ENCODE data around the gene GRB10.

Gene GRB10

GRCh38 chr7:50766106-50766848 is 16.4 kb downstream of the GRB10 start:
- DNase-seq (ENCODE audit: extremely low read depth, low read depth) = no peak
- no peak for TF ChIP-seq CTCF (IDR thresholded peaks at IDR 0.05; ENCODE audit: low read depth, low read length)

- no peak for TF ChIP-seq CTCF (IDR thresholded peaks at IDR 0.05; ENCODE audit: low read depth, low read length)
- no peak for DNase-seq (ENCODE audit: extremely low read depth, low read depth)
Observed at GRCh38 chr7:50762337-50762736, 20.4 kb downstream of the GRB10 start.

GRCh38 chr7:50761713-50762112 is 21.0 kb downstream of the GRB10 start:
- DNase-seq (ENCODE audit: extremely low read depth, low read depth) = no peak
- TF ChIP-seq CTCF (IDR thresholded peaks at IDR 0.05; ENCODE audit: low read depth, low read length) = no peak

- no peak for DNase-seq (ENCODE audit: extremely low read depth, low read depth)
- no peak for TF ChIP-seq CTCF (IDR thresholded peaks at IDR 0.05; ENCODE audit: low read depth, low read length)
Observed at GRCh38 chr7:50757703-50758390, 24.8 kb downstream of the GRB10 start.

- no peak for TF ChIP-seq CTCF (IDR thresholded peaks at IDR 0.05; ENCODE audit: low read depth, low read length)
- no peak for DNase-seq (ENCODE audit: extremely low read depth, low read depth)
Observed at GRCh38 chr7:50756180-50756579, 26.5 kb downstream of the GRB10 start.

- no peak for DNase-seq (ENCODE audit: extremely low read depth, low read depth)
- TF ChIP-seq CTCF (IDR thresholded peaks at IDR 0.05; ENCODE audit: low read depth, low read length) = no peak
Observed at GRCh38 chr7:50754684-50755083, 28.0 kb downstream of the GRB10 start.

- no peak for DNase-seq (ENCODE audit: extremely low read depth, low read depth)
- TF ChIP-seq CTCF (IDR thresholded peaks at IDR 0.05; ENCODE audit: low read depth, low read length) = no peak
Observed at GRCh38 chr7:50754241-50754640, 28.5 kb downstream of the GRB10 start.

Measured in AG09319 (cell line).